HG03066 (cell line): ENCODE measurements around the gene DBR1.
A peak's percentile ranks its signal among the peaks of the same experiment; 100 is the strongest.
"Not testable (repeated sequence)": the region's sequence is repeated elsewhere in the genome, so short reads cannot be mapped to it uniquely, and the experiment has no call there.

Experiments
- ATAC-seq: cut with Tn5 transposase; IDR thresholded peaks from one replicate; pipeline ENCODE4 v1.9.1; 2021; ENCODE audit warnings: low read depth; ENCODE audit not compliant: unreplicated experiment

DBR1 gene

DNA sequence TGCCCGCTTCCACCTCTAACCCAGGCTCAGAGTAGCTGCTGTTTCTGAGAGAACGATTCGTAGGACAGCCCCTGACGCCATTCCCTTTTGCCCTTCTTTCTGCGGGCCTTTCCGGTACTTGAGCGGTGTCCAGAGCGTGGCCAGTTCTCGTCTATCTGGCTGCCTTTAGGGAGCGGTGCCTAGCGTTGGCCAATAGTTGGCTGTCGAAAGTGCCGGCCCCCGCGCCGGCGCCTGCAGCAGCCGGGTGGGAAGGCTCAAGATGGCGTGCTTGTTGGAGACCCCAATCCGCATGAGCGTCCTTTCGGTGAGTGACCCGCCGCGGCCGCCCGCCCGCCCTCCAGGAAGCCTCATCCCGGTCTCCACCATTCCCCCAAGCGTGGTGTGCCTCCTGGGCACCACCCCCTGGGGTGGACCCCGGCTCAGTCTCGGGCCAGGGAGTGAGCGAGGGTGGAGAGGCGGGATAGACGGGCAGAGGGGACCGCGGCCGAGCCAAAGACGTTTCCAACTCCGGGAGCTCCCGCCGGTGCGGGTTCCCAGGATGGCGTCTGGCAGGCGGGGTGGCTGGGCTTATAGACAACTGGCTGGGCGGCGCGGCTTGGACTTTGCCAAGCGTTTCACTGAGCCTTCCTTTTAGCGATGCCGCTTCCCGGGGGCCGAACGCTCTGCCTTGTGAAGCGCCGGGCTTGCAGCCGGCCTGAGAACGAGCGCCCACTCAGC, 12.7 kb upstream of the DBR1 start, which contains the start of gene ARMC8:
Gene ARMC8 (plus strand): TSS at position 6 of the 717 bp plus-strand sequence. CDS start 254 bp downstream, at position 260.
- ATAC-seq, result peak; percentile 57

DNA sequence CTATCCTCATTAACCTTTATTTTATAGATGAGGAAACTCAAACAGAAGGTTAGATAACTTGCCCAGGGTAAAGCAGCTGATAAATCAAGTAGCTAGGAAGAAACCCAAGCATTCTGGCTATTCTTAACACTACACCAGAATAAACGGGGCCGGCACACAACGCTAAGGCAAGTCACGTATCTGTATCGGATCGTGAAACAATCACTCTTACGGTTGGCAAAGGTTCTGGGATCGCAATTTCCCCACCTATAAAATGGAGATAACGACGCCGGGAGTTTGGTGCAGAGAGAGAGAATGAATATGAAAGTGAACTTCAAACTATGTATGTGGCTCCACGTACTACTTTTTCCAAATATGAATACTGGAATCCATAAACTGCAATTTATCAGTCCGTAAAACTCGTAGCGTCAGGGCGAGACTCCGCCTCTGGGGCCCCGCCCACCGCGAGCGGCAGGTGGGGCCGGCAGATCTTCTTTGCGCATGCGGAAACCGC, 12.1 kb upstream of the DBR1 start:
- peak; percentile 91 for ATAC-seq

DNA sequence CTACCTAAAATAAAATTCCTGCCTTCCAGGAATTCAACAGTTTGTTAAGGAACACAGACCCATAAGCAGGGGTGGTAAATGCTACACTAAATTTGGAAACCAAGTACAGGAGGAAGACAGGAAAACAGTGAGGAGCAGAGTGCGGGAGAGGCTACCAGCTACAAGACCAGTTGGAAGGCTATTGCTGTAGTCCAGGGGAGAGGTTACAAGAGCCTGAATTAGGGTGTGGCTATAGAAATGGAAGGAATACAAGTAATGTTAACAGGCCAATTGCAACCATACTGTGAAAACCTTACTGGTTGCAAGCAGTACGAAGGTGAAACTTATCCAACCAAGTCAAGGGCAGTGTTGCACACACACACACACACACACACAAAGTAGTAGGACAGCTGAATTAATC, 11.5 kb upstream of the DBR1 start:
- no peak for ATAC-seq

DNA sequence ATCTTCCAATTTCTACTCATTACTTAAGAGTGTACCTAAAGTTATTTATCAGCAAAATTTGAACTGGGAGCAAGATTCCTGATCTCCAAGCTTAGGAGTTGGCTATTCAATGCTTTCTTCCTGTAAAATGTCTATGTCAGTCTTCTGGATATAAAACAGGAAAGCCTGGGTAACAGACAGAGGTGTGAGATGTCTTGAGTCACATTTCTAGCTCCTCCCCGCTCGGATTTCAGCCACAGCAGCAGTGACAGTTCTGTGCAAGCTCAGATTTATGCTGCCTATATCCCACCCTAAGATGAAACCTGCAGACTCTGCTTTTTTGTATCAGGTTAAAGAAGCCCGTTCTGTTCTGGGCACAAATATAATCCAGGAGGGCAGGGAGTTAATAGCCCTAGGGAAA, 10.3 kb upstream of the DBR1 start:
- no peak for ATAC-seq

DNA sequence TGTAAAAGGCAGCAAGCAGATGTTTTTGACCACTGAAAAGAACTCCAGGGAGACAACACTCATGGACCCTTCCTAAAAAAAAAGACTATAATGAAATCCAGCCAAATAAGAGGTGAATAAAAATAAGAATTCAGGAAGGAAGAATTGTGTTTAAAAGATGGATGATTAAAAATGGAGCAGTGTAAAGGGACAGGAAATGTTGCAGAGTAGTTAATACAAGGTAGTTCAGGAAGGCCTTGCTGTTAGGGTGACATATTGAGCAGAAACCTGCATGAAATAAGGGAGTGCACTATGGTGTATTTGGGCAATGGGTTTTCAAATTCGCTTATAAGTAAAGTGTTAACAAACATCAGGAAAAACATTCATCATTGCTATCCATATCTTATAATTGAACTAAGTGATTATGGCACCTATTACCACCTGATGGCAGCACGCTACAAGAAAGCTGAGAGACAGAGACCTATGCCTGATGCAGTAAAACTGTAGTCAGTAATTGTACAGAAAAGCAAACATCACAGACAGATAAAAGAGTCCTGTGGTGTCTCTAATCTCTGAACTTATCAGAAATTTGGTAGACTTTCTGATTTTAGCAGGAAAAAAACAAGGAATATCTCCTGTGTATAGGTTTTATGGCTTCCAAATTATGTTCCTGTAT, 5.8 kb upstream of the DBR1 start:
- ATAC-seq, result no peak

DNA sequence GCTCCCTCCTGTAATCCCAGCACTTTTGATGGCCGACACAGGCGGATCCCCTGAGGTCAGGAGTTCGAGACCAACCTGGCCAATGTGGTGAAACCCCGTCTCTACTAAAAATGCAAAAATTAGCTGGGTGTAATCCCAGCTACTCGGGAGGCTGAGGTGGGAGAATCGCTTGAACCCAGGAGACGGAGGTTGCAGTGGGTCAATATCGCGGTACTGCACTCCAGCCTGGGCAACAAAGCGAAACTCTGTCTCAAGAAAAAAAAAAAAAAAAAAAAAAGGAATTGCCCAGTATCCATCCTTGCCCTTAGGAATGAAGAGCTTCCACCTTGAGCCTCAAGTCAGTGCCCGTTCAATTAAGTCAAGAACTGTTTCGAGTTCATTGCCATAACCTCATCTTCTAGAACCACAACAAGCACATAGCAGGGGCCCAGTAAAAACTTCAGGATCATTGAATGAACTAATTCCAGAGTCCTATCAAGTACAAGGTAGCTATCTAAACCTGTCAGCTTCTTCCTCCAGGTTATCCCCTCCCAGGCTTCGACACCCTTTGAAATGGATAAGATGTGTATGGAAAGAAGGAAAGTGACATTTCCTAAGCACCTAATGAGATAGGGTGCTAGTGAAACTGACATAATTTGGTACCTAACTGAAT, 826 bp downstream of the DBR1 start:
- no peak for ATAC-seq

DNA sequence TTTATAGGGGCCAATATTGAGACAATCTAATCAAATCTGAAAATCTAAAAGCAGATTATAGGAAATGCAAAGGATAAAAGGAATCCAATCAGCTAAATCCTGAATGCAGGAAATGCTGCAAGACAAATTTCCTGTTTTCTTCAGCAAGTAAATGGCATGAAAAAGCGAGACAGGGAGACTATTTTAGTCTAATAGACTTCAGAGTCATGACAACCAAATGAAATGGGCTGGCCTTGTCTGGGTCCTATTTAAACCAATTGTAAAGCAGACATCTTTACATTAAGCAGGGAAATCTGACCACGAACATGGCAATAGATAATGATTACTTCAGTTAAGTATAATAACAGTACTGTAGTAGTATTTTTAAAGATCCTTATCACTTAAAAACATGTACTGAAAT, 2.1 kb downstream of the DBR1 start:
- ATAC-seq, result no peak

DNA sequence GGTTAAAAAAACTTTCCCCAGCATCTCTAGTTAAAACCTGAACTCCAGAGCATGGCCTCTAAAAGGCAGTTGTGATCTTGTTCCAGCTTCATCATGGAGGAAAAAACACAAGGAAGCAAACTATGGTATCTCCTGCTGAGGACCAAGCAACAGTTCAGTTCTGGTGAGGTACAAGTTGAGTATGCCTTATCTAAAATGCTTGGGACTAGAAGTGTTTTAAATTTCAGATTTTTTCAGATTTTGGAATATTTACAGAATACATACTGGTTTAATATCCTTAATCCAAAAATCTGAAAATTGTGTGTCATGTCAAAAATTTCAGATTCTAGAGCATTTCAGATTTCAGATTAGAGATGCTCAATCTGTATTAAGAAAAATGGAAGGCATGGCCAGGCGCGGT, 9.7 kb downstream of the DBR1 start:
- ATAC-seq, result no peak

DNA sequence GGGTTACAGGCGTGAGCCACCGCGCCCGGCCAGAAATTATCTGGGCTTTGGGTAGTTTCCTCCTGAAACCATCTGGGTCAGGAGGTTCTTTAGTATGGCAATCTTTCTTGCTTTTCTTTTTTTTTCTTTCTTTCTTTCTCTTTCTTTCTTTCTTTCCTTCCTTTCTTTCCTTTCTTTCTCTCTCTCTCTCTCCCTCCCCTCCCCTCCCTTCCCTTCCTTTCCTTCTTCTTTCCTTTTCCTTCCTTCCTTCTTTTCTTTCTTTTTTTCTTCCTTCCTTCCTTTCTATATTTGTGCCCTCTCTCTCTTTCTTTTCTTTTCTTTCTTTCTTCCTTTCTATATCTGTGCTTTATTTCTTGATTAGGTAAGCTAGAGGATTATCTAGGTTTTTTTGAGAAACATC, 17.0 kb downstream of the DBR1 start:
- no peak for ATAC-seq

DNA sequence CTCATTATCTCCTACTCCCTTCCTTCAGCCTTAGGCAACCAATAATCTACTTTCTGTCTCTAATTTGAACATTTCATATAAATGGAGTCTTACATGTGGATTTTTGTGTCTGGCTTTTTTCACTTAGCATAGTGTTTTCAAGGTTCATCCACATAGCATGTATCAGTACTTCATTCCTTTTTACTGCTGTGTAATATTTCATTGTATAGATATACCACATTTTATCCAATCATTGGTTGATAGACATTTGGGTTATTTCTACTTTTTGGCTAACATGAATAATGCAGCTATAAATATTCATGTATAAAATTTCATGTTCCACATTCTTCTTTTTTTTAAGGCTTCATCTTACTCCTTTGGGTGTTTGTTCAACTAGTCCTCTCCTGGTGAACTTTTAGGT, 20.2 kb downstream of the DBR1 start:
- no peak for ATAC-seq

DNA sequence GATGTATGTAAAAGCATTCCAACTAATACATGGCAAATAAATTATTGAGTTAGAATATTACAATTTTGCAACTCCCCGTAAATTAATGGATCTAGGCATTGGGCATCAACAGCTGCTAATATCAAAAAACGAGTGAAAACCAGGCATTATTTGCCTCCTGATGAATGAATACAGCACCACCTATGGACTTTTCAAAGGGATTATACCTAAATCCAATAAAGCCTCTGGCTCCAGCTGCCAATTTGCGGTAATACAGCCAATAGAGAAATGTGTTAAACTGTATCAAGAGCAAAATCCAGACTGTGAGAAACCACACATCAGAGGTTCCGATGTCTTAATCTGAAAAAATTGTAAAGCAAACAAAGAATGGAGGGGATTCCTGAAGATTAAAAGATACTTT, 26.2 kb downstream of the DBR1 start:
- no peak for ATAC-seq

DNA sequence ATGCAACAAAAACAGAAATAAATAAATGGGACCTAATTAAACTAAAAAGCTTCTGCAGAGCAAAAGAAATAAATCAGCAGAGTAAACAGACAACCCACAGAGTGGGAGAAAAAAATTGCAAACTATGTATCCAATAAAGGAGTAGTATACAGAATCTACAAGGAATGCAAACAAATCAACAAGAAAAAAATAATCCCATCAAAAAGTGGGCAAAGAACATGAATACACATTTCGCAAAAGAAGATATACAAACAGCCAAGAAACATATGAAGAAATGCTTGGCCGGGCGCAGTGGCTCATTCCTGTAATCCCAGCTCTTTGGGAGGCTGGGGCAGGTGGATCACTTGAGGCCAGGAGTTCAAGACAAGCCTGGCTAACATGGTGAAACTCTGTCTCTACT, 32.5 kb downstream of the DBR1 start:
- not testable (repeated sequence) for ATAC-seq

DNA sequence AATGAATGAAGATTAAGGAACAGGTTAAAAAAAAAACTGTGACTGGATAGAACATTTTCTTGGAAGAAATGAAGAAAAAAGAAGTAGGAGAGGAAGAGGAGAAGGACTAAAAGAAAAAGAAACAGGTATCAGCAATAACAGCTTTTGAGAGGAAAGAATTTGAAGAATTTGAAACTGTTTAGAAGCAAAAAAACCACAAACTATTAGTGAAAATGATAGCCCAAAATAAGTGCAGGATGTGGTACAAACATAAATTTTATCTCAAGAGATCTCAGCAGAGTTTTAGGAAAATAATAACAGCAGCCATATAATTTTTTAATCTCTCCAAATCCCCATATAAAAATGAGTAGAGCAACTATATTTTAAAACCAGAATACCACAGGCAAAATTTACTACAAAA, 33.8 kb downstream of the DBR1 start:
- ATAC-seq, result no peak

DNA sequence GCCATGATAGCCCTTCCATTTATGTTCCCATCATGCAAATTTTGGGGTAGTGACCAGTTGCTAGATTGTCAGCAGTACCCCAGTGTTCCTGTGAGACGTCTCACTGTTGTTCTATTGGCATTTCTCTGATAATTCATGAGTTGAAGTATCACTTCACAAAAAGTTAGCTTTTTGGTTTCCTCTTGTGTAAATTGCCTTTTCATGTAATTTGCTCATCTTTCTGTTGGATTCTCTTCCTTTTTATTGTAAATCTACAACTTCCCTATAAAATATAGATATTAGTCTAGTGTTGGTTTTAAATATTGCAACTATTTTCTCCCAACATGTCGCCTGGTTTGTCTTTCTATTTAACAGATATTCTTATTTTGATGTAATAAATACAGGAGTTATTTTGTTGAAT, 35.0 kb downstream of the DBR1 start:
- ATAC-seq, result no peak

DNA sequence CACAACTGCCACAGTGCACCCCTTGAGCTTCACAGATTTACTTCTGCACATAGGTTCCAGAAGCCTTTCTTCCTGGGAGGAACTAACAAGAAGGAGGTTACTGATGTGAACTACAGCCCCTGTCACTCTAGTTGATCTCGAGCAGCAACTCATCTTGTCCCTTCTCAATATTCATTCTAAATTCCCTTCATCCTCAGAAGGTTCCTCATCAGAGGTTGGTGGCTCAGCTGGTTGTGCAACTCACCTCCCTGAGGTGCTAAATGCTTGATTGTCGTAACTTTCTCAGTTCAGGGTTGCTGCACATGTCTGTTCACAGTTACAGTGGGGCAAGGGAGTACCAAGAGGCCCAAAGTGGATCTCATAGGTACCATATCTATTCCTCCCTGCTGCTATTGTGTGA, 36.9 kb downstream of the DBR1 start:
- no peak for ATAC-seq

DNA sequence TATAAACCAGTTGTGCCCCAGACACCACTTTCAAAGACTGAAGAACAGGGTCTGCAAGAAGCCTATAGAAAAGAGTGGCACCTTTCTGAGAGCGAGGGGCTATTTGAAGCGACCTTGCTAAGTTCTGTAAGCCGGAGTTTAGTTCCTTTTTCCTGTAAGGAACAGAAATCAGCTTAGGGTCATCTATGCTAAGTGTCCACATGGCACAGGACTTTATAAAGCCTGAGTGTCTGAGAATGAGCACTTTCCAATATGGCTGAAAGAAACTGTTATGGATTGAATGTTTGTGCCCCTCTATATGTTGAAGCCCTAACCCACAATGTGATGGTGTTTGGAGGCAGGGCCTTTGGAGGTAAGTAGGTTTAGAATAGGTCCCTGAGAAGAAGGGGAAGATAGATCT, 38.5 kb downstream of the DBR1 start:
- no peak for ATAC-seq

DNA sequence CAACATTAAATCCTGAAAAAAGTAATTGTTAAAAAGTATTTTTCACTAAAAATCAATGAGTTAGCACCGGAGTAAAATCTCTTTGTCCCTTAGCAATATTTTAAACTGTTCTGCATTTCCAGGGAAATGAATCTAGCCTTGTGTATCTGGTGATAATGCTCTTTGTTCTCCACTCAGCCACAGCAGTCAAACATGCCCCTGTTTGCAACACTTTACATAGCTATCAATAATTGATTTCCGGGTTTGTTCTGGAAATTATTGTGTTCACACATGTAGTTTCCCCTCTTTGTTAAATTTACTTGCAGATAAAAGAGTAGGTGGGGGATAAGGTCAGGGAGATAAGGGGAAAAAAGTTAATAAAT, 38.9 kb downstream of the DBR1 start:
- no peak for ATAC-seq

DNA sequence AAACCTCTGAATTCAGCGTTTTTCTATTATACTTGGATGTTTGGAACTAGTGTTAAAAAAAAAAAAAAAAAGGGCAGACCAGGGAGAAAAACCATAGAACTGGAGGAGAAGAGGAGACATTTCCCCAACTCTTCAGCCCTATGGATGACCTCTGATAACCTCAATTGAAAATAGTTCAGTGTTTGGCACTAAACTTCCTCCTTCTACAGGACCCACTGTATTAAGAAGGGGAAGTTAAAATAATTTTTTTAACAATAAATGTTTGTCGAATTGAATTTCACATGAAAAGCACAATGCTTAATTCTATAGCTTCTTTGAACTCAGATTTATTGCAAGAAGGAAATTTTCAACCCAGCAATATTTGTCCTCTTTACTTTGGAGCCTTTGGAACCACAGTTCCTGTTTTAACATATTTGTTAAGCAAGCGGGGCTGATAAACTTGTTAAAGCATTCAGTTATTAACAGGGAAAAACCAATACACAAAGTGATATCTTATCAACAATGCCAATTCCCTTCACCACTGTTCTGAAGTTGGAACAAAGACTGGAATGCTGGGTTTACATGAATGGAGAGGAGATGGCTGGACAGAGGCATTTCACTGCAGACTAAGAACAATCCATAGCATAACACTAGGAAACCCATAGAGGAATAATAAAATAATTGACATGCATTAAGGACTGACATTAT, 39.4 kb downstream of the DBR1 start:
- ATAC-seq, result no peak

DNA sequence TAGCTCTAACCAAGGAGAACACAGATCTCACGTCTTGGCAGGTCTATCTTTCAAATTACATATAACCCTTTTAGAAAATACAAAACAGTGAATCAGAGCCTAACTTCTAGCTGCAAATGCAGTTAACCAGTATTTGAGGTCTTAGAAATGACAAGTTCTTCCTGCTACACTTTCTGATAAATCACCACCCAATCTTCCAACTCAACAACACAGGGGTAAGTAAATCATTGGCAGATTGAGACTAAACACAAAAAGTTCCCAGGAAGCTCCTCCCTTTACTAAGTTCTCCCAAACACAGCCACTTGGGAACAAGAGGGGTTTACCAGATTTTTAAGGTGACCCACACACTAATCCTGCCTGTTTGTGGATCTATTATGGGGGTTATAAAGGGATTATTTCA, 42.5 kb downstream of the DBR1 start, which contains the start of gene A4GNT:
Gene A4GNT (minus strand): TSS at position 152 of the 400 bp plus-strand sequence. CDS start 1,134 bp downstream, outside the sequence.
- ATAC-seq, result no peak

DNA sequence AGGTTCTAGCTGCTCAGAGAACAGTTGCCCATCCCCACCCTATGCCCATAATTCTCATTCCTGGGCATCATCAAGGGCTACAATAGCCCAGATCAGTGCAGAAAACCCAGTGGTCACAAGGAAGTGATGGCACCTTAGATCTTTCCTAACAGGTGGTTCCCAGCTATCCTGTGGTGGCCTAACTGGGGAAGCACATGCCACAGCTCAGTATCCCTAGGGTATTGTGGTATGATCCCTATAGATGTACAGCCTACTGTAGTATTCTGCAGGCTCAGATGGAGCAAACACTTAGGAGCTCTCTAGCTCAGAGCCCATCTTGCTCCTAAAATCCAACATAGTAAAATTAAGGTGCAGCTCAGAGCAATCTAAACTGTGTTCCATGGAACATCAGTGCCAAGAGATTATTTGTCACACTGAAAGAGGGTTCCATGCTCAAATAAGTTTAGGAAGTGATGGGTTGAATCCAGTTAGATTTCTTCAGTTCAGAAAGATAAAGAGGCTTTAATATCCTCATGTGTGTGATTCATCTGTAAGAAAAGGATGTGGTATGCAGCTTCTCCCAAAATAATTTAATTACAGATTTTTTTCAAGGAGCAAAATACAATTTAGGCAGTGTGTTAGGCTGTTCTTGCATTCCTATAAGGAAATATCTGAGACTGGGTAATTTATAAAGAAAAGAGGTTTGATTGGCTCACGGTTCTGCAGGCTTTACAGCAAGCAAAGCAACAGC, 46.9 kb downstream of the DBR1 start:
- ATAC-seq, result no peak
